Neural progenitor cell (in vitro differentiated cells): ENCODE data around the gene TRABD2B. TPM values are rescaled to one million over a fixed set of nuclear protein-coding genes. Genes with fewer than 3 reads are reported as not detected.

Source experiments
- DNase-seq: peaks from one replicate; pipeline ENCODE4 v3.0.0-alpha.2; 2016; ENCODE audit warnings: low spot score
- H2AFZ ChIP-seq: fragments of 200-600 bp; sonication (generic); replicated peaks from 2 replicates; pipeline ENCODE4 v1.6.1; 2016; ENCODE audit warnings: antibody characterized with exemption
- H3F3A ChIP-seq: fragments of 200-600 bp; sonication (generic); 2 replicates; pipeline ENCODE4 v1.6.1; 2016; ENCODE audit warnings: antibody characterized with exemption, low read depth
- H3K27ac ChIP-seq: fragments of 200-600 bp; sonication (generic); 2 replicates; pipeline ENCODE4 v1.5.1; 2016; ENCODE audit warnings: mild to moderate bottlenecking
- H3K27me3 ChIP-seq: fragments of 200-600 bp; sonication (generic); 2 replicates; pipeline ENCODE4 v1.6.1; 2016; ENCODE audit warnings: mild to moderate bottlenecking, moderate library complexity
- H3K36me3 ChIP-seq: fragments of 200-600 bp; sonication (generic); 2 replicates; pipeline ENCODE4 v1.5.1; 2016
- H3K4me1 ChIP-seq: fragments of 200-600 bp; sonication (generic); 2 replicates; pipeline ENCODE4 v1.6.1; 2016; ENCODE audit warnings: mixed run types
- H3K4me2 ChIP-seq: fragments of 200-600 bp; sonication (generic); 2 replicates; pipeline ENCODE4 v1.6.1; 2016
- H3K4me3 ChIP-seq: fragments of 200-600 bp; sonication (generic); 2 replicates; pipeline ENCODE4 v1.5.1; 2016
- H3K79me2 ChIP-seq: fragments of 200-600 bp; sonication (generic); 2 replicates; pipeline ENCODE4 v1.6.1; 2016; ENCODE audit warnings: low read depth
- H3K9ac ChIP-seq: fragments of 200-600 bp; sonication (generic); 2 replicates; pipeline ENCODE4 v1.6.1; 2016
- H3K9me3 ChIP-seq: fragments of 200-600 bp; sonication (generic); 2 replicates; pipeline ENCODE4 v1.5.1; 2016; ENCODE audit warnings: low read depth
- H4K20me1 ChIP-seq: fragments of 200-600 bp; sonication (generic); 2 replicates; pipeline ENCODE4 v1.6.1; 2016; ENCODE audit warnings: low read depth
- H3K27ac Mint-ChIP-seq: 3 replicates; pipeline ENCODE4 v1.8.0; 2021; ENCODE audit warnings: mixed read lengths
- H3K27me3 Mint-ChIP-seq: 2 replicates; pipeline ENCODE4 v1.8.0; 2022; ENCODE audit warnings: low read depth, mild to moderate bottlenecking, inconsistent platforms, moderate library complexity, mixed read lengths; ENCODE audit not compliant: insufficient read depth
- H3K36me3 Mint-ChIP-seq: 3 replicates; pipeline ENCODE4 v1.8.0; 2021; ENCODE audit warnings: mixed read lengths
- H3K4me1 Mint-ChIP-seq: 3 replicates; pipeline ENCODE4 v1.8.0; 2021; ENCODE audit warnings: mixed read lengths
- H3K4me3 Mint-ChIP-seq: 3 replicates; pipeline ENCODE4 v1.8.0; 2021; ENCODE audit warnings: mild to moderate bottlenecking, moderate library complexity, mixed read lengths
- H3K9me3 Mint-ChIP-seq: 3 replicates; pipeline ENCODE4 v1.8.0; 2020; ENCODE audit warnings: mixed read lengths
- CTCF ChIP-seq: fragments of 200-600 bp; sonication (generic); IDR thresholded peaks from 2 replicates; pipeline ENCODE4 v1.5.1; 2017; ENCODE audit warnings: antibody characterized with exemption, mild to moderate bottlenecking
- EZH2 ChIP-seq: fragments of 200-600 bp; sonication (generic); IDR thresholded peaks from 2 replicates; pipeline ENCODE4 v1.6.1; 2017; ENCODE audit warnings: antibody characterized with exemption, mild to moderate bottlenecking, moderate library complexity
- EZH2phosphoT487 ChIP-seq: fragments of 200-600 bp; sonication (generic); IDR thresholded peaks from 2 replicates; pipeline ENCODE4 v1.6.1; 2017; ENCODE audit warnings: antibody characterized with exemption
- total RNA-seq: library from RNA; depleted of rRNA; stranded (reverse); fragments of >200 nt; gene quantifications from 2 replicates; pipeline ENCODE4 v1.2.3, GENCODE V29; 2015; ENCODE audit warnings: low replicate concordance

Gene TRABD2B
- total RNA-seq, 1 donor from 2014 or later: 0.09 TPM

GRCh38 chr1:47894410-47895278 is 102.5 kb downstream of the TRABD2B start:
- Histone ChIP-seq H2AFZ (no peak overlapping the region), H3K9ac (no peak overlapping the region), H3K4me3 (no peak overlapping the region), H3K9me3 (no peaks in the 10 kb centered on the region), H3K27me3 (no peaks in the 10 kb centered on the region), H3K36me3 (no peaks in the 10 kb centered on the region), H3K79me2 (no peaks in the 10 kb centered on the region), H3F3A (no peaks in the 10 kb centered on the region), H3K4me1 (peaks cover 7% of the 10 kb centered on the region), H4K20me1 (no peaks in the 10 kb centered on the region), H3K27ac (no peak overlapping the region), H3K4me2 (no peak overlapping the region)
- peaks cover 2% of the 10 kb centered on the region for H3K27me3 Mint-ChIP-seq
- H3K4me3 Mint-ChIP-seq: no peak overlapping the region
- peaks cover 27% of the 10 kb centered on the region for H3K4me1 Mint-ChIP-seq
- H3K27ac Mint-ChIP-seq: no peak overlapping the region
- H3K9me3 Mint-ChIP-seq: no peaks in the 10 kb centered on the region
- H3K36me3 Mint-ChIP-seq: no peaks in the 10 kb centered on the region
- DNase-seq: no peak
- no peak for TF ChIP-seq EZH2
- TF ChIP-seq CTCF: no peak
- TF ChIP-seq EZH2phosphoT487: no peak

GRCh38 chr1:47893412-47893811 is 103.8 kb downstream of the TRABD2B start:
- Histone ChIP-seq H3K79me2 (no peaks in the 10 kb centered on the region), H3K27me3 (no peaks in the 10 kb centered on the region), H3K9me3 (no peaks in the 10 kb centered on the region), H3F3A (no peaks in the 10 kb centered on the region), H3K9ac (no peak overlapping the region), H3K36me3 (no peaks in the 10 kb centered on the region), H3K4me2 (no peak overlapping the region), H3K4me1 (peaks cover 4% of the 10 kb centered on the region), H2AFZ (no peak overlapping the region), H4K20me1 (no peaks in the 10 kb centered on the region), H3K4me3 (no peak overlapping the region), H3K27ac (no peak overlapping the region)
- DNase-seq: no peak
- H3K27me3 Mint-ChIP-seq: peaks cover 2% of the 10 kb centered on the region
- H3K36me3 Mint-ChIP-seq: no peaks in the 10 kb centered on the region
- H3K27ac Mint-ChIP-seq: no peak overlapping the region
- H3K4me1 Mint-ChIP-seq: peaks cover 23% of the 10 kb centered on the region
- no peaks in the 10 kb centered on the region for H3K9me3 Mint-ChIP-seq
- TF ChIP-seq CTCF (no peak), EZH2phosphoT487 (no peak), EZH2 (no peak)
- H3K4me3 Mint-ChIP-seq: no peak overlapping the region

DNA sequence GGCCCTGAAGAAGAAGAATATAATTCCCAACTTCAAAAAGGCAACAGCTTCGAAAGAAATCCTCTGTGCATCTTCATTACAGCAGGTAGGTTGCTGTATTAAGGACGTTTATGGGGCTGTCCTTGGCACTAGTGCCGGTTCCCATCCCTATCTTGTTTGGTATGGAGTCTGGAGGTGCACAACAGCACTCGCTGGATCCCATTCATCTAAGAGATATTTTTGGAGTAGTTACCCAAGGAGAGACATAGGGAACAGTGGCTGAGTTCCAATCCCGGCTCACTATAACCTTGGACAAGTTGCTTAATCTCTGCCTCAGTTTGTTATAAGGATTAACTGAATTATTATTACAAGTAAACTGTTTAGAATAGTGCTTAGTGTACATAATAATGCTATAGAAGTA is 106.4 kb downstream of the TRABD2B start:
- Histone ChIP-seq H4K20me1 (no peaks in the 10 kb centered on the region), H3F3A (no peaks in the 10 kb centered on the region), H3K27ac (no peak overlapping the region), H3K4me1 (no peaks in the 10 kb centered on the region), H3K9ac (no peak overlapping the region), H3K36me3 (no peaks in the 10 kb centered on the region), H3K4me3 (no peak overlapping the region), H3K4me2 (no peak overlapping the region), H3K79me2 (no peaks in the 10 kb centered on the region), H2AFZ (no peak overlapping the region), H3K27me3 (no peaks in the 10 kb centered on the region), H3K9me3 (no peaks in the 10 kb centered on the region)
- Mint-ChIP-seq H3K9me3 (no peaks in the 10 kb centered on the region), H3K36me3 (no peaks in the 10 kb centered on the region), H3K27me3 (peaks cover 4% of the 10 kb centered on the region), H3K4me3 (no peak overlapping the region), H3K27ac (no peak overlapping the region), H3K4me1 (peaks cover 19% of the 10 kb centered on the region)
- no peak for DNase-seq
- TF ChIP-seq EZH2phosphoT487 (no peak), CTCF (no peak), EZH2 (no peak)
